ENCODE results near the gene GAREM1. TPM values are rescaled to one million over a fixed set of nuclear protein-coding genes. Genes with fewer than 3 reads are reported as not detected.

GAREM1 gene
- total and polyA plus RNA-seq, 4 donors: 1.5 to 7.5 (median 2.0) TPM

- TF ChIP-seq NR2F2 (IDR thresholded peaks at IDR 0.05) (no peak), FOXA1 (IDR thresholded peaks at IDR 0.05) (no peak), MAX (IDR thresholded peaks at IDR 0.05) (no peak), JUND (IDR thresholded peaks at IDR 0.05) (no peak), EGR1 (IDR thresholded peaks at IDR 0.05; ENCODE audit: low read depth in 2 of 2) (no peak), TAF1 (conservative IDR thresholded peaks at IDR 0.05) (no peak), HNF4G (IDR thresholded peaks at IDR 0.05) (no peak), CTCF (IDR thresholded peaks at IDR 0.05; ENCODE audit: low read depth, low read length, missing input control) (no peak), FOXA2 (IDR thresholded peaks at IDR 0.05) (no peak), RXRA (IDR thresholded peaks at IDR 0.05) (no peak)
- DNase-seq (ENCODE audit: low spot score): no peak
- WGBS: 85% methylated on average over 1 of the region's 1 CpG
- H3K4me1 ChIP-seq (ENCODE audit: control insufficient read depth in 4 of 4, insufficient read depth in 4 of 4, low read length in 3 of 4): peaks cover 0 to 10% (median 2%) of the 10 kb centered on the region in 4 donors
- no peak overlapping the region for H3K27ac ChIP-seq (ENCODE audit: low read depth in 1 of 2, low read length in 2 of 2)
- no peaks in the 10 kb centered on the region for H3K36me3 ChIP-seq (ENCODE audit: control insufficient read depth in 4 of 4, insufficient read depth in 3 of 4, low read depth in 1 of 4, low read length in 3 of 4)
- no peak overlapping the region for H3K9ac ChIP-seq (ENCODE audit: low read depth in 1 of 2, low read length in 2 of 2)
- H3K4me3 ChIP-seq (ENCODE audit: low read depth in 1 of 3, low read length in 3 of 3): no peak overlapping the region
- no peaks in the 10 kb centered on the region for H3K9me3 ChIP-seq (ENCODE audit: control insufficient read depth in 4 of 4, low read length in 3 of 4)
- no peaks in the 10 kb centered on the region for H3K27me3 ChIP-seq (ENCODE audit: control insufficient read depth in 4 of 4, insufficient read depth in 4 of 4, low read length in 3 of 4)
These were observed 81.5 kb downstream of the GAREM1 start for GRCh38 chr18:32389191-32389590.

GRCh38 chr18:32386471-32386870, 84.2 kb downstream of the GAREM1 start:
- 88% methylated on average over 5 of the region's 5 CpGs for WGBS
- Histone ChIP-seq H3K4me3 (ENCODE audit: low read depth in 1 of 3, low read length in 3 of 3) (no peak overlapping the region), H3K9ac (ENCODE audit: low read depth in 1 of 2, low read length in 2 of 2) (no peak overlapping the region), H3K4me1 (ENCODE audit: control insufficient read depth in 4 of 4, insufficient read depth in 4 of 4, low read length in 3 of 4) (peaks cover 0 to 8% (median 3%) of the 10 kb centered on the region in 4 donors), H3K27ac (ENCODE audit: low read depth in 1 of 2, low read length in 2 of 2) (no peak overlapping the region), H3K36me3 (ENCODE audit: control insufficient read depth in 4 of 4, insufficient read depth in 3 of 4, low read depth in 1 of 4, low read length in 3 of 4) (no peaks in the 10 kb centered on the region), H3K9me3 (ENCODE audit: control insufficient read depth in 4 of 4, low read length in 3 of 4) (no peaks in the 10 kb centered on the region), H3K27me3 (ENCODE audit: control insufficient read depth in 4 of 4, insufficient read depth in 4 of 4, low read length in 3 of 4) (no peaks in the 10 kb centered on the region)
- TF ChIP-seq EGR1 (IDR thresholded peaks at IDR 0.05; ENCODE audit: low read depth in 2 of 2) (no peak), ZBTB33 (IDR thresholded peaks at IDR 0.05) (no peak), GABPA (IDR thresholded peaks at IDR 0.05 in 1 of 2, conservative IDR thresholded peaks at IDR 0.05 in 1 of 2) (no peak), SP1 (IDR thresholded peaks at IDR 0.05) (no peak), FOXA1 (IDR thresholded peaks at IDR 0.05) (no peak)
- TF ChIP-seq, protein P1, sequence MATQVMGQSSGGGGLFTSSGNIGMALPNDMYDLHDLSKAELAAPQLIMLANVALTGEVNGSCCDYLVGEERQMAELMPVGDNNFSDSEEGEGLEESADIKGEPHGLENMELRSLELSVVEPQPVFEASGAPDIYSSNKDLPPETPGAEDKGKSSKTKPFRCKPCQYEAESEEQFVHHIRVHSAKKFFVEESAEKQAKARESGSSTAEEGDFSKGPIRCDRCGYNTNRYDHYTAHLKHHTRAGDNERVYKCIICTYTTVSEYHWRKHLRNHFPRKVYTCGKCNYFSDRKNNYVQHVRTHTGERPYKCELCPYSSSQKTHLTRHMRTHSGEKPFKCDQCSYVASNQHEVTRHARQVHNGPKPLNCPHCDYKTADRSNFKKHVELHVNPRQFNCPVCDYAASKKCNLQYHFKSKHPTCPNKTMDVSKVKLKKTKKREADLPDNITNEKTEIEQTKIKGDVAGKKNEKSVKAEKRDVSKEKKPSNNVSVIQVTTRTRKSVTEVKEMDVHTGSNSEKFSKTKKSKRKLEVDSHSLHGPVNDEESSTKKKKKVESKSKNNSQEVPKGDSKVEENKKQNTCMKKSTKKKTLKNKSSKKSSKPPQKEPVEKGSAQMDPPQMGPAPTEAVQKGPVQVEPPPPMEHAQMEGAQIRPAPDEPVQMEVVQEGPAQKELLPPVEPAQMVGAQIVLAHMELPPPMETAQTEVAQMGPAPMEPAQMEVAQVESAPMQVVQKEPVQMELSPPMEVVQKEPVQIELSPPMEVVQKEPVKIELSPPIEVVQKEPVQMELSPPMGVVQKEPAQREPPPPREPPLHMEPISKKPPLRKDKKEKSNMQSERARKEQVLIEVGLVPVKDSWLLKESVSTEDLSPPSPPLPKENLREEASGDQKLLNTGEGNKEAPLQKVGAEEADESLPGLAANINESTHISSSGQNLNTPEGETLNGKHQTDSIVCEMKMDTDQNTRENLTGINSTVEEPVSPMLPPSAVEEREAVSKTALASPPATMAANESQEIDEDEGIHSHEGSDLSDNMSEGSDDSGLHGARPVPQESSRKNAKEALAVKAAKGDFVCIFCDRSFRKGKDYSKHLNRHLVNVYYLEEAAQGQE (IDR thresholded peaks at IDR 0.05): no peak
- DNase-seq (ENCODE audit: low spot score): no peak
